Measurements from ENCODE around the gene ZNF678.
"Not testable (repeated sequence)": the region's sequence is repeated elsewhere in the genome, so short reads cannot be mapped to it uniquely, and the experiment has no call there.

GRCh38 chr1:227589777-227590176 lies 26.4 kb downstream of the ZNF678 start:
- not testable (repeated sequence) for TF ChIP-seq POLR2A, CTCF (IDR thresholded peaks at IDR 0.05)
